GM19455 (cell line): Measurements from ENCODE around the gene AQP9.
"Not testable (repeated sequence)": the region's sequence is repeated elsewhere in the genome, so short reads cannot be mapped to it uniquely, and the experiment has no call there.

Experiments
- ATAC-seq: cut with Tn5 transposase; IDR thresholded peaks from one replicate; pipeline ENCODE4 v1.9.1; 2021; ENCODE audit not compliant: unreplicated experiment

Gene AQP9

DNA sequence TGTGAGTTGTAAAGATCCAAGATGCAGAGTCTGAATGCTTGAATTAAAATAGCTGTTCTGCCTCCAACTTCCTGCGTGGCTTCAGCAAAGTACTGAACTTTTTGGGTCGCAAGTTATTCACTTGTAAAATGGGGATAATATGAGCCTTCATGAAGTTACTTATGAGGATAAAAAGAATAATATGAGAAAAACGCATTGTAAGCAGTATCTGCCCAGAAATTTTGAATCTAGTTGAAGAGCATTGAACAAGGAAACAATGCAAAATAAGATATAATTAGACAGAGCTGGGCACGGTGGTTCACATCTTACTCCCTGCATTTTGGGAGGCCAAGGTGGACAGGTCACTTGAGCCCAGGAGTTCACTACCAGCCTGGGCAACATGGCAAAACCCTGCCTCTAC is 37.8 kb downstream of the AQP9 start:
- no peak for ATAC-seq

DNA sequence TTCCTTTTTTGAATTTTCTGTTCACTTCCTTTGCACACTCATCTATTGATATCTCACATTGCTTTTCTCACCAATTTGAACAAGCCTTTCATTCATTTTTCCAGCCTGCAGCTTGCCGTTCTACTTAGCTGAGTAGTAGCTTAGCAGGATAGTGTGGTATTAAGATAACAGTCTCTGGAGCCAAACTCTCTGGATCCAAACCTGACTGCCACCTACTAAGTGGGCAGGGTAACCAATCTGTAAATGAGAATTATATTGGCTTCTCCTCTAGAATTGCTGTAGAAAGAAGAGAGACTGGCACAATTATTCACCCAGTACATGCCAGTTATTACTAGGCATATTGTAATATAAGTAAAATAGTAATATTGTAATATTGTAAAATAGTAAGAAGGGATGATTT is 40.5 kb downstream of the AQP9 start:
- ATAC-seq: no peak

DNA sequence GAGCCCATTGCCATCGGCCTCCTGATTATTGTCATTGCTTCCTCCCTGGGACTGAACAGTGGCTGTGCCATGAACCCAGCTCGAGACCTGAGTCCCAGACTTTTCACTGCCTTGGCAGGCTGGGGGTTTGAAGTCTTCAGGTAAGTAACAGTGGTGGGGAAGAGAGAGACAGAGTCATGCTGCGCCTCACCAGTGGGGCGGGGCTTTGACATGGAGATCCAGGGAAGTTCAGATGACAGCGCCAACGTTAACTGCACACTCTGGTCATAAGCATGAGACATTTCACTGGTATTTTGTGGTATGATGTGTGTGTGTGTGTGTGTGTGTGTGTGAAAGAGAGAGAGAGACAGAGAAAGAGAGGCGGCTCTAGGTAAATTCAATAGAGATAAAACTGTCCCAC is 41.0 kb downstream of the AQP9 start:
- ATAC-seq: no peak

DNA sequence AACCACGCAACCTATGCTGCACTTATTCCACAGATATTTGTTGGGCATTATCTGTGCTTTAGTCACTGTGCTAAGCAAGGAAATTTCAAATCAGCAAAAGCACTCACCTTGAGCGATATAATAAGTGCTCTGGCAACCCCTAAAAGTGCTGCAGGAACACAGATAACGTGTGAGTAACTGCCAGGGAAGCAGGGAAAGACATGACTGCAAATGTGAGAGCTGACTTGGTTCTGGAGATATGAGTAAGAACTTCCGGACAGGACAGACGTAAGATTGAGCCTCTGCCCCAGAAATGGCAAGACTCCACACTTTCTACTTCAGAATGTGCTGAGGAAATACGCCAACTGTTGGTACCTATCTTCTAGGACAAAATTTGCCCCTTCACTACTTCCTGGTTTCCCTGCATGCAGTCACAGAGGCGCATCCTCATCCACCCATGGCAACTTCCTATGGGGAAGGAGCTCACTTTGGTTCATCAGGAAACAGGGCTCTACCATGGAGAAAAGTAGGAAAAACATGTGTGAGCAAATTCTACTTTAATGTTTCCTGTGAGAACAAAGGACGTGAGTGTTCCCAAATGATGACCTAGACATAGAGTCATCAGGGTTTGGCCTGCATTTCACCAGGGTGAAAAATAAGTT is 41.7 kb downstream of the AQP9 start:
- no peak for ATAC-seq

DNA sequence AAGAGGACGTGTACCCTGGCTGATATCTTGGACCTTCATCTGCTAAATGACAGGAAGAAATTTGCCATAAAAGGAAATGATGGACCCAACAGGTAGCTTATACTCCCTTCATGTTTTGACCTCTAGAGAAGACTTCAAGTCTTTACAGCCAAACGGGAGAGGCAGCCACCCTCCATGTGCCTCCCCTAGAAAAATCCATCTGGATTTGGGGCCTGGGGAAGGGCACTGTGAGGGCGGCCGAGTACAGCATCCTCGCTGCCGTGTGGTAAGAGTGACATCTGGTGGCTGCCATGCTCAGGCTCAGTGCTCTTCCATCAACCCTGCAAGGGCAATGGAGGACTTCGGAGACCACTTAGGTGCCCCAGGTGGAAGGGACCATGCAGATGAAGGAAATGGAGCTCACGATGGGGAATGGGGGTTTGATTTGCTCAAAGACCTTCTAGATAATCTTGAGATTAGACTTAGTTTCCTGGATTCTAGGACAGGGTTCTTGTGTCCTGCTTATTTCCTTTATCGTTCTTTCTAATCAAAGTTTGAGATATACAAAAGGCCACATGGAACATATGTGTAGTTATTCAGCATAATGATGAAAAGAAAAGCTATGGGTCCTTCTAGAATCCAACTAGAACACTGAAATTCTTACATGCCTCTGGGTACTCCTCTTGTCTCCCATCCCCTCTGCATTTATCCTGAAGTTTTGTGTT is 44.4 kb downstream of the AQP9 start:
- ATAC-seq: no peak

DNA sequence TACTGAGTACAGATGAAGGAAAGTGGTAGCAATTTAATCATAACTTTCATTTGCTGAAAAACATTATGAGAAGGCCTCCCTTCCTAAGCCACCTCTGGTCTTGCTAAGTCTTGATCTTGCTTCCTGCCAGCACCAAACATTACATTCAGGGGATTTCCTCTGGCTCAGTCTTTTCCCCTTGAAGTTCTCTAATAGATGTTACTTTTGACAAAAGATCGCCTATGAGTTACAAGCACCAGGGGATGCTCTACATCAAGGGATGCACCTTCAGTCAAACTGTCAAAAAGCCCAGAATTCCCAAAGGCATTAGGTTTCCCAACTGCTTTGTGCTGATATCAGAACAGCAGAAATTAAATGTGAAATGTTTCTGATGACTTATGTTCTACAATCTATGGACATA is 47.3 kb downstream of the AQP9 start:
- ATAC-seq: no peak

DNA sequence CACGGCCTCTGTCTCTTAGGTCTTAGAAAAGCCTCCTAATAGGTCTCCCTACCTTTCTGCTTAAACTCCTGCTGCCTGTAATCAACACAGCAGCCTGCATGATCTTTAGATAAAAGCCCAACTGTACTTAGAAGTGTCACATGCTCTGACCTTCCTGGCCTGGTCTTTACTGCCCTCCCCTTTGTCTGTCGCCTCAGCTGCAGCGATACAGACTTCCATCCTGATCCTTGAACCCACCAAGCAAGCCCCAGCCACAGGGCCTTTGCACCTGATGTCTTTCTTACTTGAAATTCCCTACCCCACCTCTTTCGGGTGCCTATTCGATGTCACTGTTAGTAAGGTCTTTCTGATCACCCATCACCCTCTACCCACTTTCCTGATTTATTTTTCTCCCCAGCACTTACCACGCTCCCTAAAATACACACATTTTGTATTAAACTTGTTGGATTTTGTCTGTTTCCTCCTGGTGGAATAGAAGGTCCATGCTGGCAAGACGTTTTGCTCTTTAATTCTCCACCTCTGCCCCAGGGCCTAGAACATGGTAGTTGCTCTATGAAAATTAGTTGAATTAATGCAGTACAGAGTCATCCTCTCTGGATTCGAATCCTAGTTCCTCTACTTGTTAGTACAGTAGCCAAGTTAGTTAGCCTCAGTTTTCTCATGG is 51.1 kb downstream of the AQP9 start:
- no peak for ATAC-seq

DNA sequence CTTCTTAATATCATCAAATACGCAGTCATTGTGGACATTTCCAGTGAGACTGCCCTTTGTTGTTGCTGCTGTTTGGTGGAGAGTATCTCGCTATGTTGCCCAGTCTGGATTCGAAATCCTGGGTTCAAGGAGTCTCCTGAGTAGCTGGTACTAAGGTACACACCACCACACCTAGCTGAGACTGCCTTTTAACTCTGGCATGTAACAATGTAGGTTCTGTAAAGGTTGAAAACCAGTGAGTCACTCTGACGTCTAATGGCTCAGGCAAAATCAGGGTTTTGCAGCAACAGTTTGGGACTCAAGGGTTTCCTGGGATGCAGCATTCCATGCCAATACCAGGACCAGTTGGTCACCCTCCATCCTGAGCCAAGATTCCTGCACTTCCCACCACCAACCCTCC is 52.2 kb downstream of the AQP9 start:
- no peak for ATAC-seq

DNA sequence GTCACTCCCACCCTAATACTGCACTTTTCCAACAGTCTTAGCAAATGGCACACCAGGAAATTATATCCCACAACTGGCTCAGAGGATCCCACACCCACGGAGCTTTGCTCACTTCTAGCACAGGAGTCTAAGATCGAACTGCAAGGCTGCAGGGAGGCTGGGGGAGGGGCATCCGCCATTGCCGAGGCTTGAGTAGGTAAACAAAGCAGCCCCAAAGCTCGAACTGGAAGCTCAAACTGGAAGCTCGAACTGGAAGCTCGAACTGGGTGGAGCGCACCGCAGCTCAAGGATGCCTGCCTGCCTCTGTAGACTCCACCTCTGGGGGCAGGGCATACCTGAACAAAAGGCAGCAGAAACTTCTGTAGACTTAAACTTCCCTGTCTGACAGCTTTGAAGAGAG is 55.5 kb downstream of the AQP9 start:
- ATAC-seq: not testable (repeated sequence)

DNA sequence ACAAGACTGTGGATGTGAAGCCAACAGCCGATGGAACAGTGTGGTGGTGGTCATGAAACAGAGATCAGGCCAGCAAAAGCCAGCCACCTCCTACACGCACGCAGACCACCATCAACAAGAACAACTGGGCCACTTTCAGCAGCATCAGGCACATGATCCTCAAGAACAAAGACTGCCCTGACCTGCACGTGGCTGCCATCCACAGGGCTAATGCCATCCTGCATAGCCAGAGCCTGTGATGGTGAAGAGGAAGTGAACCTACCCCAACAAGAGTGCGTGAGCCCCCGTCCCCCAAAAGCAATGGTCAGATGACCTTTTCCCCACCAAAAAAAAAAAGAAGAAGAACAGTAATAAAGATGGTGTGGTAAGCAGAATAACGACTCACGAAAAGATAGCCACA is 62.6 kb downstream of the AQP9 start:
- ATAC-seq: no peak

DNA sequence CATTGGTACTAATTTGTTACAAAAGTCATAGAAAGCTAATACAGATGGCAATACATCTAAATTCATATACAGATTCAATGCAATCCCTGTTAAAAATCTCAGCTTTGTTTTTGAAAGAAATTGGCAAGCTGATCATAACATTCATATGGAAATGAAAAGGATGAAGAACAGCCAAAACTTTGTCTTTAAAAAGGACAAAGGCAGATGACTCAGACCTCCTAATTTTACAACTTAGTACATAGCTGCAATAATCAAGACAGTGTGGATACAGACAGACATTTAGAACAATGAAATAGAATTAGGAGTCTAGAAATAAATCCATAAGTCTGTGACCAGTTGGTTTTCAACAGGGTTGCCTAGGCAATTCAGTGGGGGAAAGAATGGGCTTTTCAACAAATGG is 63.3 kb downstream of the AQP9 start:
- no peak for ATAC-seq

DNA sequence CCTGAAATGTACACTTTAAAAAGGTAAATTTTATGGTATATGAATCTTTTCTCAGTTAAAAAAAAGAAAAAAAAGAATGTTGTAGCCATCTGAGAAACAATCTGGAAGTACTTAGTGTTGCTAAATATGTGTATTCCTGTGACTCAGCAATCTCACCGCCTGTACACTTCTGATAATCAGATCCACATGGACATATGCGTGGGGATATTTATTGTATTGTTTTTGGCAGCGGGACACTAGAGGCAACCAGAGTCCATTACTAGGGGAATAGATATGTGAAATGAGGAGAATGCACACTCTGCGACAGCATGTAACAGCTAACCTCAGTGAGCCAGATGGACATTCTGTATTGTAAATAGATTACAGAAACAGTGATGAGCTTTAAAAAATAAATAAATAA is 65.4 kb downstream of the AQP9 start:
- no peak for ATAC-seq

DNA sequence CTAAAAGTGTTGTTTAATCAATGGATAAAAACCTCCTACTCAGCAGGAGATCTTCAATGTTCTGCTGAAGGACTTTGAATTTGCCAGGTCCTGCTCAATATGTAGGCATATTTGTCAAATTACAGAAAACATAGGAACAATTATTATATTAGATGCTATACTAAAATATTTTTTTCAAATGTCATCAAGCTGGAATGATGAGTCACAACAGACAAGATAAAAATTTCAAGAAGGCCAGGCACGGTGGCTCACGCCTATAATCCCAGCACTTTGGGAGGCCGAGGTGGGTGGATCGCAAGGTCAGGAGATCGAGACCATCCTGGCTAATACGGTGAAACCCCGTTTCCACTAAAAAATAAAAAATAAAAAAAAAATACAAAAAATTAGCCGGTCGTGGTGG is 68.0 kb downstream of the AQP9 start:
- ATAC-seq: no peak

DNA sequence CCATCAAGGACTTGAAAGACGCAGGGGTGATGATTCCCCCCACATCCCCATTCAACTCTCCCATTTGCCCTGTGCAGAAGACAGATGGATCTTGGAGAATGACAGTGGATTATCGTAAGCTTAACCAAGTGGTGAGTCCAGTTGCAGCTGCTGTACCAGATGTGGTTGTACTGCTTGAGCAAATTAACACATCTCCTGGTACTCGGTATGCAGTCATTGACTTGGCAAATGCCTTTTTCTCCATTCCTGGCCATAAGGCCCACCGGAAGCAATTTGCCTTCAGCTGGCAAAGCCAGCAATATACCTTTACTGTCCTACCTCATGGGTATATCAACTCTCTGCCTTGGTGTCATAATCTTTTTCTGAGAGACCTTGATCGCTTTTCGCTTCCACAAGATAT is 70.0 kb downstream of the AQP9 start:
- not testable (repeated sequence) for ATAC-seq

DNA sequence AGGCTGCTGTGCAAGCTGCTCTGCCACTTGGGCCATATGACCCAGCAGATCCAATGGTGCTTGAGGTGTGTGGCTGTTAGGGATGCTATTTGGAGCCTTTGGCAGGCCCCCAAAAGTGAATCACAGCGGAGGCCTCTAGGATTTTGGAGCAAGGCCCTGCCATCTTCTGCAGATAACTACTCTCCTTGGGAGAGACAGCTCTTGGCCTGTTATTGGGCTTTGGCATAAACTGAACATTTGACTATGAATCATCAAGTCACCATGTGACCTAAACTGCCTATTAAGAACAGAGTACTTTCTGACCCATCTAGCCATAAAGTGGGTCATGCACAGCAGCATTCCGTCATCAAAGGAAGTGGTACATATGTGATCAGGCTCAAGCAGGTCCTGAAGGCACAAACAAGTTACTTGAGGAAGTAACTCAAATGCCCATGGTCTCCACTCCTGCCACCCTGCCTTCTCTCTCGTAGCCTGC is 70.9 kb downstream of the AQP9 start:
- not testable (repeated sequence) for ATAC-seq

DNA sequence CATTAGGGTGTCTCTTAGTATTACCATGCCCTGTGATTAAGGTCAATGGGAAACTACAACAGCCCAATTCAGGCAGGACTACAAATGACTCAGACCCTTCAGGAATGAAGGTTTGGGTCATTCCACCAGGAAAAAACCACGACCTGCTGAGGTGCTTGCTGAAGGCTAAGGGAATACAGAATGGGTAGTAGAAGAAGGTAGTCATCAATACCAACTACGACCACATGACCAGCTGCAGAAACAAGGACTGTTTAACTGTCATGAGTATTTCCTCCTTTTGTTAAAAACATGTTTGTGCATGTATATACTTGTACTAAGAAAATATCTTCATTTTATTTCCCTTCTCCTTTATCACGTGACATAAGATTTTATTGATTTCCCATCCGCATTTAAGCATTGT is 71.8 kb downstream of the AQP9 start:
- ATAC-seq: not testable (repeated sequence)

DNA sequence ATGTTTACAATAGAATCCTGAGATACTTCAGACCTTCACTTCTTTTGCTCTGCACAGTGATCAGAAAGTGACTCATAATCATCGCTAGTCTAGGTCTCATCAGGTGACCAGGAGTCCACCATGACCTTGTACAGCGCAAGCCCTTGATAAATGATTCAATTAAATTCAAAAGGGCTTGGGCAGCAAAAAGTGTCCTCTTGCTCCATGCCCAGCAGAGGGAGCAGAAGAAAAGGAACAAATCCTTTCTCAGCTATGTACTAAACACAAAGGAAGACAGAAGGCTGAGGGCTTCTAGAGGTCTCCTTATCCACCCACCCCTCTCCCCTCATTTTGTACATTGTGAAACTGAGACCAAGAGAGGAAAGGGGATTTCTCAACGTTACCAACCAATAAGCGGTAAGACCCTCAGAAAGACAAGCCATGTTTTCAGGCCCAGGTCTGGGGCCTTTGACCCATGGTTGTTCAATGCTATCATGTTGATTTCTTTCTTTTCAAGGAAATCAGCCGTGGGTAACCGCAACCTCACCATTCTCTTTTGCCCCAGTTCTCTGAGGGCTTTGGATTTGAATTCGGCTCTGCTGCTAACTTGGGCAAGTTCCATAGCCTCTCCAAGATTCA is 74.8 kb downstream of the AQP9 start:
- no peak for ATAC-seq

DNA sequence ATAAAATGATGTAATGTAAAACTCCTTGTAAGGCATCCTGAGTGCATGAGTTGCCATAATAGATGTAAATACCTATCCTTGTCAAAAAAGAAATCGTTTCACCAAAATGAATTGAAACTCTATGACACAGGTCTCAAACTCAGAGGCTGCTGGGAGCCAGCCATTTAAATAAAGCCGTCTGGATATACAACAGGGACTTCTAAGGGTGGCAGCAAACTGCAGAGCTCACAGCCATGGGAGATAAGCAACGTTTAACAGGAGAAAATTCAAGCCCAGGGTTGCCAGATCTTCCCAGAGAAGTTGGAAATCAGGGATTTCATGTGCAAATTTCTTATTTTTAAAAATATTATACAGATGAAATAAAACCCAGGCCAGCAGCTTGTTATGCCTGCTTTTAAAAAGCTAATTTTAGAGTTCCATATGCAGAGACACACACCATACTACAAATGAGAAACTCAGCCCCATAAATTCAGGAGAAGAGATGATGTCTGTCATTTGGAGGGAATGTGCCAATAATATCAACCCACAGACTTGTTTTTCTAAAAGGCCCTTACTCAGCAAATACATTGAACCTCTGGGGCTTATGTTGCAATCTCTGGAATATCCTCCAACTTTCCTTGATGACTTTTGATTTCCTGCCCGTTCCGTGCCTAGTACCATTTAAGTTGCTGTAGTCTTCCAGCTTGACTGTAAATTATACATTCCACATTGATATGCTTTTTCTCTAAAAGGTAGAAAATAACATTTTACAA is 75.6 kb downstream of the AQP9 start:
- no peak for ATAC-seq

DNA sequence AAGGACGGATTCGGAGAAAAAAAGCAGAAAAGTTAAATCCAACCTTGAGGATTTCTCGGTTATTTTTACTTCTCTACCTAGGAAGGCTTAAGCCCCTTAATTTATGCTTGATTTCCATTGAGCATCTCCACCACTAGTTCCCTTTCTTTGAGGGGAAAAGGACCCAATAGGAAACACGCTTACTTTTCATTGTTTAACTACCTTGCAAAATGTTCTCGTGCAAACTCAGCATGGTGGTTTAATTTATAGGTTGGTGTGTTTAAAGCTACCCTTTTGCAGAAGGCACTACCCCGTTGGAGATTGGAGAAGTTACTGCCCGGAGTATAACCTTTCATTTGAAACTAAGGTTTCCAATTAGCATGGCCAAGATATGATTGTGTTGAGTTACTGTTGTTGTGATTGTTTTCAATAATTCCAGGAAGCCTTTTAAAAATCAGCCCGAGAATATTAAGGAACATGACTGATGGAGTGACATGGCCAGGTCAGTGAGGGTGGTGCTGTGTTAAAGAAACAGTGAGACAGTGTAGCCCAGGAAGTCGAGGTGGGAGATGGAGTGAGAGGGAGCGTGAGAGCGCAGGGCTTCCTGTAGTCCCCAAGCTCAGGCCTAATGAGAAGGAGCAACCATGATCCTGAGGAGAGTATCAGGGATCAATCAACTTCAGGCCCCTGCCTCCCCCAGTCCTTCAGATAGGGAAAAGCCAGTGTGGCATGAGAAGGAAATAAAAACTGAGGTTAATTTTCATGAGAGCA is 76.6 kb downstream of the AQP9 start:
- no peak for ATAC-seq

DNA sequence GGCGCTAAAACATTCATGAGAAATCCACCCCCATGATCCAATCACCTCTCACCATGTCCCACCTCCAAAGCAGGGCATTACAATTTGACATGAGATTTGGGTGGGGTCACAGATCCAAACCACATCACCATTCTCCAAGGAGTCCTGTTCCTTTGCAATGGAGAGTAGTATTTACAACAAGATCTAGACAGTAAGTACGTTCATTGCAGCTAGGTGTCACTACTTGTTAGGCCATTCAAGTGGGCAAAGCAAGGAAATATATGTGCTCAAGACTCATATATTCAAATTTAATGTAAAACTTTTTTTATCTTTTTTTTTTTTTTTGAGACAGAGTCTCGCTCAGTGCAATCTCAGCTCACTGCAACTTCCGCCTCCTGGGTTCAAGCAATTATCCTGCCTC is 79.3 kb downstream of the AQP9 start:
- ATAC-seq: no peak
